PC-3 (cell line): ENCODE measurements around the gene F12. TPM values are rescaled to one million over a fixed set of nuclear protein-coding genes. Genes with fewer than 3 reads are reported as not detected.

ENCODE experiments used
- ATAC-seq: fragments of 200-7000 bp; cut with Tn5 transposase; 2 replicates; pipeline ENCODE4 v1.9.1; 2020; ENCODE audit warnings: mild to moderate bottlenecking, moderate library complexity
- BruUV-seq: library from RNA; stranded (reverse); fragments of 400-500 nt; replicated peaks from 2 replicates; lab custom pipeline; 2021; lab: Mats Ljungman, UMichigan
- CTCF ChIA-PET: fragments of 300-600 bp; sonication (Branson Sonifier 250); formaldehyde crosslinking; loops from one replicate; lab custom pipeline; 2022; ENCODE audit warnings: antibody characterized with exemption; lab: Charles Lee
- POLR2A ChIA-PET: fragments of 300-600 bp; sonication (Branson Sonifier 250); formaldehyde crosslinking; loops from one replicate; lab custom pipeline; 2022; ENCODE audit warnings: antibody characterized with exemption; ENCODE audit not compliant: unreplicated experiment; lab: Charles Lee
- DNase-seq: peaks from one replicate; pipeline ENCODE4 v3.0.0-alpha.2; 2015
- H2AFZ ChIP-seq: fragments of 300-600 bp; sonication (generic); 2 replicates; pipeline ENCODE4 v1.6.0; 2016; ENCODE audit warnings: antibody characterized with exemption, low read length
- H3F3A ChIP-seq: fragments of 300-600 bp; sonication (generic); one replicate; pipeline ENCODE4 v1.6.0; 2017; ENCODE audit warnings: antibody characterized with exemption, low read length, control low read depth, mild to moderate bottlenecking; ENCODE audit not compliant: unreplicated experiment
- H3K27ac ChIP-seq: fragments of 300-600 bp; sonication (generic); 2 replicates; pipeline ENCODE4 v1.5.1; 2016; ENCODE audit warnings: mild to moderate bottlenecking, low read length
- H3K27me3 ChIP-seq: fragments of 300-600 bp; sonication (generic); 2 replicates; pipeline ENCODE4 v1.6.1; 2016; ENCODE audit warnings: low read length, mixed read lengths
- H3K36me3 ChIP-seq: fragments of 300-600 bp; sonication (generic); 2 replicates; pipeline ENCODE4 v1.6.1; 2016; ENCODE audit warnings: low read depth, mixed run types, low read length, mixed read lengths
- H3K4me1 ChIP-seq: fragments of 300-600 bp; sonication (generic); 2 replicates; pipeline ENCODE4 v1.5.1; 2016; ENCODE audit warnings: low read length; ENCODE audit not compliant: insufficient read depth
- H3K4me2 ChIP-seq: fragments of 300-600 bp; sonication (generic); 2 replicates; pipeline ENCODE4 v1.6.0; 2016; ENCODE audit warnings: low read length
- H3K4me3 ChIP-seq: fragments of 300-600 bp; sonication (generic); 2 replicates; pipeline ENCODE4 v1.5.1; 2016; ENCODE audit warnings: mild to moderate bottlenecking, low read length, mixed read lengths
- H3K79me2 ChIP-seq: fragments of 300-600 bp; sonication (generic); 2 replicates; pipeline ENCODE4 v1.6.1; 2017; ENCODE audit warnings: low read length, mixed read lengths
- H3K9ac ChIP-seq: fragments of 300-600 bp; sonication (generic); 2 replicates; pipeline ENCODE4 v1.6.0; 2016; ENCODE audit warnings: mild to moderate bottlenecking, low read length
- H3K9me2 ChIP-seq: fragments of 300-600 bp; sonication (generic); replicated peaks from 2 replicates; pipeline ENCODE4 v1.6.1; 2016; ENCODE audit warnings: mixed run types, low read length, mixed read lengths
- H3K9me3 ChIP-seq: fragments of 300-600 bp; sonication (generic); 2 replicates; pipeline ENCODE4 v1.6.1; 2016; ENCODE audit warnings: low read length, mixed read lengths
- H4K20me1 ChIP-seq: fragments of 300-600 bp; sonication (generic); 2 replicates; pipeline ENCODE4 v1.6.1; 2016; ENCODE audit warnings: low read length, mixed read lengths
- CTCF ChIP-seq: fragments of 300-600 bp; sonication (generic); conservative IDR thresholded peaks from 2 replicates; pipeline ENCODE4 v1.5.1; 2017; ENCODE audit warnings: antibody characterized with exemption, low read depth, mild to moderate bottlenecking, low read length
- EZH2 ChIP-seq: fragments of 300-600 bp; sonication (generic); IDR thresholded peaks from one replicate; pipeline ENCODE4 v1.6.1; 2017; ENCODE audit warnings: antibody characterized with exemption, mild to moderate bottlenecking, low read length; ENCODE audit not compliant: unreplicated experiment
- EZH2phosphoT487 ChIP-seq: fragments of 300-600 bp; sonication (generic); IDR thresholded peaks from 2 replicates; pipeline ENCODE4 v1.6.1; 2018; ENCODE audit warnings: mild to moderate bottlenecking, antibody characterized with exemption, low read length, borderline replicate concordance
- intact Hi-C: fragments of 100-400 bp; cut with micrococcal nuclease; formaldehyde crosslinking; loops from 2 replicates; pipeline ENCODE4 v1.9.0; 2023
- total RNA-seq: library from RNA; depleted of rRNA; stranded (reverse); fragments of >200 nt; gene quantifications from 2 replicates; pipeline ENCODE4 v1.2.3, GENCODE V29; 2014

F12 gene
- total RNA-seq, 1 experiment from 2014 or later: 36.8 TPM

- no peak for TF ChIP-seq CTCF
- no peak for TF ChIP-seq EZH2
- TF ChIP-seq EZH2phosphoT487: no peak
- DNase-seq (no peak), ATAC-seq (no peak)
- Histone ChIP-seq H2AFZ (no peak overlapping the region), H3K4me1 (peaks cover 13% of the 10 kb centered on the region), H3K79me2 (no peaks in the 10 kb centered on the region), H4K20me1 (no peaks in the 10 kb centered on the region), H3K27ac (no peak overlapping the region), H3K9me3 (no peaks in the 10 kb centered on the region), H3K4me2 (peak overlapping the region; percentile 99; the same call in 1 of the 2 replicates), H3K36me3 (no peaks in the 10 kb centered on the region), H3K4me3 (no peak overlapping the region), H3K9ac (no peak overlapping the region), H3K9me2 (no peaks in the 10 kb centered on the region), H3K27me3 (no peaks in the 10 kb centered on the region), H3F3A (no peaks in the 10 kb centered on the region)
- POLR2A ChIA-PET: no interaction called here
- intact Hi-C loops: no loop called here
- BruUV-seq: no TSS peak
- CTCF ChIA-PET: interaction anchor here (0.6 kb wide), 1 partner anchor 19 kb away, joined by 3 read pairs; no protein-coding TSS in a partner anchor
These were observed 4.1 kb downstream of the F12 start for GRCh38 chr5:177405312-177405711.

GRCh38 chr5:177404641-177405179 lies 4.7 kb downstream of the F12 start:
- no peaks in the 10 kb centered on the region for H4K20me1 ChIP-seq
- peak overlapping the region; percentile 86 for H2AFZ ChIP-seq
- DNase-seq (no peak), ATAC-seq (no peak)
- BruUV-seq: no TSS peak
- no peaks in the 10 kb centered on the region for H3F3A ChIP-seq
- peak overlapping the region; percentile 80 for H3K4me3 ChIP-seq
- H3K27me3 ChIP-seq: no peaks in the 10 kb centered on the region
- no peaks in the 10 kb centered on the region for H3K9me2 ChIP-seq
- CTCF ChIA-PET: interaction anchor here (0.5 to 3.1 kb wide), 14 partner anchors 14 to 93 kb away, joined by 3 to 36 read pairs (median 5); partner anchors contain the start of genes DBN1, GRK6 and PDLIM7
- intact Hi-C loops: loop anchor here (1.0 kb wide), 2 partner anchors 50 to 97 kb away; no protein-coding TSS in a partner anchor
- no peak overlapping the region for H3K27ac ChIP-seq
- no peaks in the 10 kb centered on the region for H3K36me3 ChIP-seq
- H3K4me2 ChIP-seq: peak overlapping the region; percentile 99
- H3K9me3 ChIP-seq: no peaks in the 10 kb centered on the region
- H3K4me1 ChIP-seq: peaks cover 13% of the 10 kb centered on the region
- no peak for TF ChIP-seq EZH2
- no peak for TF ChIP-seq CTCF
- TF ChIP-seq EZH2phosphoT487: no peak
- peak overlapping the region; percentile 70 for H3K9ac ChIP-seq
- H3K79me2 ChIP-seq: no peaks in the 10 kb centered on the region
- POLR2A ChIA-PET: interaction anchor here (0.6 to 0.7 kb wide), 2 partner anchors 103 to 754 kb away, joined by 3 read pairs; no protein-coding TSS in a partner anchor
